GM18867 (cell line): ENCODE measurements around the gene CEP131.

ENCODE experiments used
- ATAC-seq: cut with Tn5 transposase; IDR thresholded peaks from one replicate; pipeline ENCODE4 v1.9.1; 2021; ENCODE audit warnings: mild to moderate bottlenecking, moderate library complexity; ENCODE audit not compliant: unreplicated experiment

The CEP131 gene

GRCh38 chr17:81222906-81223761 lies at the start of gene CEP131:
TSS of gene CEP131 (minus strand) at chr17:81222965. CDS start at chr17:81220056, 2,909 bp downstream.
- ATAC-seq = peak; percentile 91

- no peak for ATAC-seq
Observed at GRCh38 chr17:81271226-81271625, 48.5 kb upstream of the CEP131 start.

- ATAC-seq = no peak
Observed at GRCh38 chr17:81270279-81270678, 47.5 kb upstream of the CEP131 start.

- no peak for ATAC-seq
Observed at GRCh38 chr17:81267390-81268067, 44.8 kb upstream of the CEP131 start.

- ATAC-seq = no peak
Observed at GRCh38 chr17:81265576-81265975, 42.8 kb upstream of the CEP131 start.

GRCh38 chr17:81264640-81265039 lies 41.9 kb upstream of the CEP131 start:
- no peak for ATAC-seq

- ATAC-seq = no peak
Observed at GRCh38 chr17:81263371-81264181, 40.8 kb upstream of the CEP131 start.

- ATAC-seq = no peak
Observed at GRCh38 chr17:81261582-81262336, 39.0 kb upstream of the CEP131 start.

GRCh38 chr17:81261096-81261495 lies 38.3 kb upstream of the CEP131 start:
- no peak for ATAC-seq

GRCh38 chr17:81260641-81261040 lies 37.9 kb upstream of the CEP131 start:
- ATAC-seq = no peak

- no peak for ATAC-seq
Observed at GRCh38 chr17:81260171-81260570, 37.4 kb upstream of the CEP131 start.

GRCh38 chr17:81259058-81259605 lies 36.4 kb upstream of the CEP131 start:
- ATAC-seq = no peak

GRCh38 chr17:81258292-81258691 lies 35.5 kb upstream of the CEP131 start:
- no peak for ATAC-seq

- no peak for ATAC-seq
Observed at GRCh38 chr17:81257533-81257932, 34.8 kb upstream of the CEP131 start.

GRCh38 chr17:81256616-81257015 lies 33.9 kb upstream of the CEP131 start:
- no peak for ATAC-seq

GRCh38 chr17:81254955-81255717 lies 32.4 kb upstream of the CEP131 start:
- ATAC-seq = no peak

GRCh38 chr17:81253358-81254131 lies 30.8 kb upstream of the CEP131 start:
- ATAC-seq = no peak

GRCh38 chr17:81252987-81253329 lies 30.2 kb upstream of the CEP131 start:
- no peak for ATAC-seq
